IMR-90 (cell line): ENCODE results near the gene ZNF37A.

Source experiments
- CTCF ChIP-seq: conservative IDR thresholded peaks from 2 replicates; pipeline ENCODE4 v1.5.1; 2012; ENCODE audit warnings: mild to moderate bottlenecking, low read depth, low read length, improper control_type of control experiment
- POLR2A ChIP-seq: IDR thresholded peaks from 2 replicates; pipeline ENCODE4 v1.6.1; 2012; ENCODE audit warnings: mild to moderate bottlenecking, low read depth, low read length
- RCOR1 ChIP-seq: IDR thresholded peaks from 2 replicates; pipeline ENCODE4 v1.6.1; 2012; ENCODE audit warnings: mild to moderate bottlenecking, low read length, improper control_type of control experiment; ENCODE audit not compliant: insufficient replicate concordance

- TF ChIP-seq CTCF (no peak), RCOR1 (no peak), POLR2A (no peak)
Measured at GRCh38 chr10:38163617-38164016, 69.5 kb downstream of the ZNF37A start.
